Astrocyte of the cerebellum (primary cell): Measurements from ENCODE around the gene PCSK5.

ENCODE experiments used
- DNase-seq: peaks from one replicate; pipeline ENCODE4 v3.0.0-alpha.2; 2011; ENCODE audit warnings: low read depth
- H3K4me3 ChIP-seq: 2 replicates; pipeline ENCODE4 v1.5.1; 2011; ENCODE audit warnings: mild to moderate bottlenecking, low read depth, low read length, moderate library complexity
- in situ Hi-C: cut with HindIII; loops from 2 replicates; pipeline ENCODE4 v1.10.0; 2017; ENCODE audit warnings: low sequenced_read_pairs
- TF ChIP-seq, protein P1 (sequence below): IDR thresholded peaks from 2 replicates; pipeline ENCODE4 v1.5.1; 2012; ENCODE audit warnings: low read length, low read depth, moderate library complexity, mild to moderate bottlenecking; ENCODE audit errors: missing control alignments

PCSK5 gene

DNA sequence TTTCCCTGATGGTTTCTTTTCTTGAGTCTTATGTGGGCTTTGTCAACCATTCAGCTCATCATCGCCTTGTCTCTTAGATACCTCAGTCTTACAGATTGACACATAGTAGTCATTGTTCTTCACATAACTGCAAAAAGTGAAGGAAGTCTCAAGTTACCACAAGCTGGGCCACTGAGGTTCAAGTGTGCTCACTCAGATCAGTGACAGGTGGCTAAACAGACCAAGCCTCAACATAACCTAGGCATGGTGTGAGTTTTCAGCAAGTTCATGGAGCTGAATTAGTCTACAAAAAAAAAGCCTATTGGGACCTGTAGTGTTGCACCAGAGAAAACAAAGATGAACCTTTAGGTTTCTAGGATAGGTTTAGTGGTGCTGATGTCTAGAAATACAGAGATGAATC, 445.6 kb downstream of the PCSK5 start:
- DNase-seq, result no peak
- H3K4me3 ChIP-seq, result no peak overlapping the region
- in situ Hi-C loops, result loop anchor here (5.0 kb wide), 1 partner anchor 46 kb away; no protein-coding TSS in a partner anchor
- TF ChIP-seq, protein P1, sequence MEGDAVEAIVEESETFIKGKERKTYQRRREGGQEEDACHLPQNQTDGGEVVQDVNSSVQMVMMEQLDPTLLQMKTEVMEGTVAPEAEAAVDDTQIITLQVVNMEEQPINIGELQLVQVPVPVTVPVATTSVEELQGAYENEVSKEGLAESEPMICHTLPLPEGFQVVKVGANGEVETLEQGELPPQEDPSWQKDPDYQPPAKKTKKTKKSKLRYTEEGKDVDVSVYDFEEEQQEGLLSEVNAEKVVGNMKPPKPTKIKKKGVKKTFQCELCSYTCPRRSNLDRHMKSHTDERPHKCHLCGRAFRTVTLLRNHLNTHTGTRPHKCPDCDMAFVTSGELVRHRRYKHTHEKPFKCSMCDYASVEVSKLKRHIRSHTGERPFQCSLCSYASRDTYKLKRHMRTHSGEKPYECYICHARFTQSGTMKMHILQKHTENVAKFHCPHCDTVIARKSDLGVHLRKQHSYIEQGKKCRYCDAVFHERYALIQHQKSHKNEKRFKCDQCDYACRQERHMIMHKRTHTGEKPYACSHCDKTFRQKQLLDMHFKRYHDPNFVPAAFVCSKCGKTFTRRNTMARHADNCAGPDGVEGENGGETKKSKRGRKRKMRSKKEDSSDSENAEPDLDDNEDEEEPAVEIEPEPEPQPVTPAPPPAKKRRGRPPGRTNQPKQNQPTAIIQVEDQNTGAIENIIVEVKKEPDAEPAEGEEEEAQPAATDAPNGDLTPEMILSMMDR, result no peak

DNA sequence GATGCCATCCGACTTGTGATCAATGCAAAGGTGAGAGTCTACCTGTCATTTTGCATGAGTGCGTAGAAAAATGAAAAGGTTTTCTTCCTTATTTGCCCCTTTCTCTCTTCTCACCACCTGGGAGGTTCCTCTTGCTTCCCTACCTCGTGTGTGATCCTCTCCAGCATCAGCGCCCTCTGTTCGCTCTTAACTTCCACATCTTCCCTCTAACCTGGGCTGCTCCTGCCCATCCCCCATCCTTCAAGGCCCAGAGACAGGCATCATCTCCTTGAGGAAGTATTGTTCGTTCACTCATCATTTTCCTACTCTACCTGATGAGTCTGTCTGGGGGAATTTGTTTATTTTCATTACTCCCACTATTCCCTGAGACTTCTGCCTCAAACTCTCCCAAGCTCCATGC, 447.9 kb downstream of the PCSK5 start:
- in situ Hi-C loops, result loop anchor here (5.0 kb wide), 1 partner anchor 44 kb away; no protein-coding TSS in a partner anchor
- H3K4me3 ChIP-seq, result no peak overlapping the region

DNA sequence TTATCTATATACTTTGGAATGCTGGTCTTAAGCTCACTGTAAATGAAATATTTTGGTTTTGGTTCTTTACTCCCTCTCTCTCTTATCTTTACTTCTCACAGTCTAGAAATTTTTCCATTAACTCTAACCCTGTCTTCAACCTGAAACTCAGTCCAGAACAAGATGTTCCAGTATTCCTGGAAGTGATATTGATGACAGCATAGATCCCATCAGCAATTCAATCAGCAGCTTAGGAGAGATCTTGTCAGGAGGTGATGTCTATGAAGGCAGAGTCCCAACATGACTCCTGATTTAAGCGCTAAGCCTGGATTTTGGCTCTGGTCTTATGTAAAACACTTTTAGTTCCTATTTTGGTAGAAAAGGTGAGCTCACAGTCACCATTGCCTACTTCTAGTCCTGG, 451.1 kb downstream of the PCSK5 start:
- in situ Hi-C loops, result no loop called here
- TF ChIP-seq, protein P1, result no peak
- no peak overlapping the region for H3K4me3 ChIP-seq
- no peak for DNase-seq

More for the DNA sequence above, 447.9 kb downstream of the PCSK5 start:
- TF ChIP-seq, protein P1, result no peak
- DNase-seq, result no peak

DNA sequence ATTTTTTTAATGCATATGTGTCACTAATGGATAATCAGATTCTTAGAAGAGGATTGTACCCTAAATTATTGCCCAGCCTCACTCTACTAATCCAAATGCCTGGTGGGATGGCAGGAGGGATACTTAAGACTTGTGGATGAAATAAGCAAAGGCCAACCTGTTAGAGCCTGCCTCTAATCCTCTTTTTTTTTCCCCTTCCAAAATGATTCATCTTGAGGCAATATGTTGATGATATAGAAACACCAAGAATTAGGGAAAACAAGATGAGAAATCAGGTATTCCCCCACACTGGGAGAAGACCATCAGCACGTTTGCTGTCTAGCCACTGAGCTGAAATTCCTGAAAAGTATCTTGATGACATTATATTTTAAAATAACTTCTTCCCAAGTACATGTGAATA, 451.7 kb downstream of the PCSK5 start:
- TF ChIP-seq, protein P1, result no peak
- in situ Hi-C loops, result no loop called here
- no peak for DNase-seq
- H3K4me3 ChIP-seq, result no peak overlapping the region

DNA sequence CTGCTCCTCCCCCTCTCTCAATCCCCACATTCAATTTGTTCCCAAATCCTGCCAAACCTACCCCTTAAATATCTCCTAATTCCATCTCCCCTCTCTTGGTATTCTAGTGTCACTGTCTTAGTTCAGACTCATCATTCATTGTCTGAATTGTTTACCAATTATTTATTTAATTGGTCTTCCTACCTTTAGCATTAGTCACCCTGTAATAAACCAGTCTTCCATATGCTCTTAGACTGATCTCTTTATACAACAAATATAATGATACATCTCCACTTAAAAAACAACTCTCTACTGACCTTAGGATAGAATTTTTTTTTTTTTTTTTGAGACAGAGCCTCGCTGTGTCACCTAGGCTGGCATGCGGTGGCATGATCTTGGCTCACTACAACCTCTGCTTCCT, 452.4 kb downstream of the PCSK5 start:
- no peak for DNase-seq
- in situ Hi-C loops, result no loop called here
- TF ChIP-seq, protein P1, result no peak
- no peak overlapping the region for H3K4me3 ChIP-seq

DNA sequence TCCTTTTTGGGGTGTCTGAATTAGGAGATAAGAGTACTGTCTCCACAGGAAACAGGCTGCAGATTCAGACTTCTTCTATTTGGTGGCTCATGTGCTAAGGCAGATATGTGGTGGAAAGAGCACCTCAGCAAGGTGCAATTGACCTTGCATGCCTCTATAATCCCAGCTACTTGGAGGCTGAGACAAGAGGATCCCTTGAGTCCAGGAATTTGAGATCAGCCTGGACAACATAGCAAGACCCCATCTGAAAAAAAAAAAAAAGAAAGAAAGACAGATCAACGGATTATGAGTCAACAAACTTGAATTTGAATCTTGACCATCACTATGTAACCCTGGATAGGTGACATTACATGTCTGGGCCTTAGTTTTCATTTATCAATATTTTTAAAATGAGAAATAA, 459.4 kb downstream of the PCSK5 start:
- DNase-seq, result no peak
- H3K4me3 ChIP-seq, result no peak overlapping the region
- in situ Hi-C loops, result no loop called here
- TF ChIP-seq, protein P1, result no peak

DNA sequence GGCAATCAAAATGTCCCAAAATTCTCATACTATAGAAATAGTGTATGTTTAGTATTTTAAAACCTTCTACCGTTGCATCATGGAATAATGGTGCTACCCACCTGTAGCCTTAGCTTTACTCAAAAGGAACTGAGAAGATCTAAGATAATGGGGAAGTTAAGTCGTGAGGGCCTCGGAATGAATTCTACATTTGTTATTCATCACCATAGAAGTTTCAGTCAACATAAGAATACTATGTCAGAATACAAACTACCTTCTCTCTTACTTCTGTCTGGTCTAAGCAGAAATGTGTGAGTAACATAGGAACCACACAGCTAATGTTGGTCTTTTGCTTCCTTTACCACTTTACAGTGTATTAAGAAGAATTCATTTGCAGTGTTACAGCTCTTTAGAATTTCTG, 460.5 kb downstream of the PCSK5 start:
- in situ Hi-C loops, result no loop called here
- no peak for DNase-seq
- no peak overlapping the region for H3K4me3 ChIP-seq
- TF ChIP-seq, protein P1, result no peak
